Neural cell (in vitro differentiated cells): ENCODE results near the gene SRGAP2B.
"Not testable (repeated sequence)": the region's sequence is repeated elsewhere in the genome, so short reads cannot be mapped to it uniquely, and the experiment has no call there.

Experiments used
- EP300 ChIP-seq: fragments of 450-650 bp; conservative IDR thresholded peaks from 2 replicates; pipeline ENCODE4 v1.6.1; 2014; ENCODE audit warnings: antibody characterized with exemption, mild to moderate bottlenecking, moderate library complexity; ENCODE audit not compliant: poor library complexity, severe bottlenecking
- EZH2 ChIP-seq: fragments of 200-600, 300-800 bp; shearing (Covaris generic), sonication (generic); IDR thresholded peaks from 2 replicates; pipeline ENCODE4 v1.6.1; 2014; ENCODE audit warnings: antibody characterized with exemption, low read length, borderline replicate concordance, mild to moderate bottlenecking; ENCODE audit not compliant: insufficient read depth, poor library complexity, severe bottlenecking
- MXI1 ChIP-seq: fragments of 450-650 bp; conservative IDR thresholded peaks from 2 replicates; pipeline ENCODE4 v1.6.1; 2014; ENCODE audit warnings: antibody characterized with exemption, mild to moderate bottlenecking; ENCODE audit not compliant: poor library complexity, severe bottlenecking
- POLR2AphosphoS5 ChIP-seq: IDR thresholded peaks from 2 replicates; pipeline ENCODE4 v1.6.1; 2012
- RAD21 ChIP-seq: fragments of 450-650 bp; conservative IDR thresholded peaks from 2 replicates; pipeline ENCODE4 v1.6.1; 2014; ENCODE audit warnings: antibody characterized with exemption, mild to moderate bottlenecking, moderate library complexity
- REST ChIP-seq: IDR thresholded peaks from 2 replicates; pipeline ENCODE4 v1.6.1; 2012; ENCODE audit warnings: borderline replicate concordance
- SMC3 ChIP-seq: fragments of 450-650 bp; conservative IDR thresholded peaks from 2 replicates; pipeline ENCODE4 v1.6.1; 2014; ENCODE audit warnings: antibody characterized with exemption, mild to moderate bottlenecking, moderate library complexity; ENCODE audit not compliant: poor library complexity
- TAF1 ChIP-seq: IDR thresholded peaks from 2 replicates; pipeline ENCODE4 v1.6.1; 2012; ENCODE audit warnings: low read depth
- TF ChIP-seq, protein P1 (sequence below): fragments of 450-650 bp; IDR thresholded peaks from 2 replicates; pipeline ENCODE4 v1.5.1; 2014; ENCODE audit warnings: antibody characterized with exemption, mild to moderate bottlenecking, moderate library complexity; ENCODE audit not compliant: poor library complexity, severe bottlenecking

GRCh38 chr1:144961604-144962583 lies 133.2 kb downstream of the SRGAP2B start:
- TF ChIP-seq, protein P1, sequence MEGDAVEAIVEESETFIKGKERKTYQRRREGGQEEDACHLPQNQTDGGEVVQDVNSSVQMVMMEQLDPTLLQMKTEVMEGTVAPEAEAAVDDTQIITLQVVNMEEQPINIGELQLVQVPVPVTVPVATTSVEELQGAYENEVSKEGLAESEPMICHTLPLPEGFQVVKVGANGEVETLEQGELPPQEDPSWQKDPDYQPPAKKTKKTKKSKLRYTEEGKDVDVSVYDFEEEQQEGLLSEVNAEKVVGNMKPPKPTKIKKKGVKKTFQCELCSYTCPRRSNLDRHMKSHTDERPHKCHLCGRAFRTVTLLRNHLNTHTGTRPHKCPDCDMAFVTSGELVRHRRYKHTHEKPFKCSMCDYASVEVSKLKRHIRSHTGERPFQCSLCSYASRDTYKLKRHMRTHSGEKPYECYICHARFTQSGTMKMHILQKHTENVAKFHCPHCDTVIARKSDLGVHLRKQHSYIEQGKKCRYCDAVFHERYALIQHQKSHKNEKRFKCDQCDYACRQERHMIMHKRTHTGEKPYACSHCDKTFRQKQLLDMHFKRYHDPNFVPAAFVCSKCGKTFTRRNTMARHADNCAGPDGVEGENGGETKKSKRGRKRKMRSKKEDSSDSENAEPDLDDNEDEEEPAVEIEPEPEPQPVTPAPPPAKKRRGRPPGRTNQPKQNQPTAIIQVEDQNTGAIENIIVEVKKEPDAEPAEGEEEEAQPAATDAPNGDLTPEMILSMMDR = not testable (repeated sequence)
- TF ChIP-seq REST, POLR2AphosphoS5, RAD21, EZH2, MXI1, EP300, TAF1, SMC3: not testable (repeated sequence)
